AG04450 (cell line): Measurements from ENCODE around the gene RPL11. TPM values are rescaled to one million over a fixed set of nuclear protein-coding genes. Genes with fewer than 3 reads are reported as not detected.
A peak's percentile ranks its signal among the peaks of the same experiment; 100 is the strongest.

ENCODE experiments used
- CTCF ChIA-PET: fragments of 300-600, 350-600 bp; formaldehyde crosslinking; extraction: SDS; loops from one replicate; lab custom pipeline; 2022; ENCODE audit warnings: antibody characterized with exemption, inconsistent platforms; lab: Charles Lee
- POLR2A ChIA-PET: fragments of 350-600 bp; formaldehyde crosslinking; extraction: SDS; loops from one replicate; lab custom pipeline; 2021; ENCODE audit warnings: antibody characterized with exemption, inconsistent platforms; lab: Yijun Ruan, JAX
- DNase-seq: peaks from one replicate; pipeline ENCODE4 v3.0.0-alpha.2; 2011; ENCODE audit warnings: low read depth, low spot score
- H3K27ac ChIP-seq: one replicate; pipeline ENCODE4 v1.5.1; 2012; ENCODE audit warnings: low read depth, low read length, control low read depth
- H3K27me3 ChIP-seq: one replicate; pipeline ENCODE4 v1.6.0; 2012; ENCODE audit warnings: low read length; ENCODE audit not compliant: control insufficient read depth, insufficient read depth
- H3K4me3 ChIP-seq: 2 replicates; pipeline ENCODE4 v1.5.1; 2011; ENCODE audit warnings: mild to moderate bottlenecking, low read depth, low read length, control low read depth
- H3K9me3 ChIP-seq: 2 replicates; pipeline ENCODE4 v1.5.1; 2012; ENCODE audit warnings: low read length; ENCODE audit not compliant: control insufficient read depth, insufficient read depth
- polyA plus RNA-seq: library from polyadenylated mRNA; depleted of rRNA; stranded (reverse); fragments of >200 nt; gene quantifications from 2 replicates; pipeline ENCODE4 v1.2.3, GENCODE V29; 2011; rRNA removed
- TF ChIP-seq, protein P1 (sequence below): IDR thresholded peaks from 2 replicates; pipeline ENCODE4 v1.5.1; 2011; ENCODE audit warnings: low read depth, low read length, control low read depth, inconsistent platforms

RPL11 gene
- polyA plus RNA-seq, 1 experiment = 2,055 TPM

GRCh38 chr1:23743287-23744152 is 51.9 kb downstream of the RPL11 start, which contains the start of gene ELOA:
Gene ELOA (plus strand): TSS chr1:23743471. CDS start chr1:23743504, 33 bp downstream.
- TF ChIP-seq, protein P1, sequence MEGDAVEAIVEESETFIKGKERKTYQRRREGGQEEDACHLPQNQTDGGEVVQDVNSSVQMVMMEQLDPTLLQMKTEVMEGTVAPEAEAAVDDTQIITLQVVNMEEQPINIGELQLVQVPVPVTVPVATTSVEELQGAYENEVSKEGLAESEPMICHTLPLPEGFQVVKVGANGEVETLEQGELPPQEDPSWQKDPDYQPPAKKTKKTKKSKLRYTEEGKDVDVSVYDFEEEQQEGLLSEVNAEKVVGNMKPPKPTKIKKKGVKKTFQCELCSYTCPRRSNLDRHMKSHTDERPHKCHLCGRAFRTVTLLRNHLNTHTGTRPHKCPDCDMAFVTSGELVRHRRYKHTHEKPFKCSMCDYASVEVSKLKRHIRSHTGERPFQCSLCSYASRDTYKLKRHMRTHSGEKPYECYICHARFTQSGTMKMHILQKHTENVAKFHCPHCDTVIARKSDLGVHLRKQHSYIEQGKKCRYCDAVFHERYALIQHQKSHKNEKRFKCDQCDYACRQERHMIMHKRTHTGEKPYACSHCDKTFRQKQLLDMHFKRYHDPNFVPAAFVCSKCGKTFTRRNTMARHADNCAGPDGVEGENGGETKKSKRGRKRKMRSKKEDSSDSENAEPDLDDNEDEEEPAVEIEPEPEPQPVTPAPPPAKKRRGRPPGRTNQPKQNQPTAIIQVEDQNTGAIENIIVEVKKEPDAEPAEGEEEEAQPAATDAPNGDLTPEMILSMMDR = no peak
- no peaks in the 10 kb centered on the region for H3K9me3 ChIP-seq
- peak within 1 kb of the TSS; percentile 61 for H3K27ac ChIP-seq
- peak within 1 kb of the TSS; percentile 78 for H3K4me3 ChIP-seq
- ChIA-PET CTCF (interaction anchor here (0.7 kb wide), 1 partner anchor 189 kb away, joined by 3 read pairs; no protein-coding TSS in a partner anchor), POLR2A (interaction anchor here (0.5 to 1.1 kb wide), 7 partner anchors 13 to 143 kb away, joined by 3 to 7 read pairs (median 3); partner anchors contain the start of gene RPL11)
- DNase-seq = no peak
- H3K27me3 ChIP-seq = no peaks in the 10 kb centered on the region

DNA sequence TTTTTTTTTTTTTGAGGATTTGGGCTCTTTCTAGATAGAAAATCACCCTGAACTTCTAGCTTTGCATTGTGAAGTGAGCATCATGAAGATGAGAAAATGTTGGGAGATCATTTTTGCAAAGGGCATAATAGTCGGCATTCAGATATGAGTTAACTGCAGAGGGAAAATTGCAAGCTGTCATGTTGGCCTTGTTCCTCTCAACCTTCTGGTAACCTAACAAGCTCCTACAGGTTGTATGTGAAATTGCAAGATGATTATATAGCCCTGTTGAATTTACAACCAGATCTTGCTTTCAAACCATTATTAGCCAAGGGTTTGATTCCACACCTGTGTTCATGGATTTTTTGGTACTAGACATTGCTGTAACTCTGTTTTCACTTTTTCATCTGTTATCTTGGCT is 53.9 kb downstream of the RPL11 start:
- POLR2A ChIA-PET = interaction anchor here (0.7 to 0.8 kb wide), 2 partner anchors 54 to 127 kb away, joined by 3 read pairs; partner anchors contain the start of gene RPL11
- TF ChIP-seq, protein P1 = peak; percentile 58
- CTCF ChIA-PET = interaction anchor here (0.6 to 3.8 kb wide), 10 partner anchors 9 to 248 kb away, joined by 3 to 17 read pairs (median 6); partner anchors contain the start of gene RPL11
- H3K9me3 ChIP-seq = no peaks in the 10 kb centered on the region
- no peak overlapping the region for H3K27ac ChIP-seq
- DNase-seq = no peak
- no peak overlapping the region for H3K4me3 ChIP-seq
- no peaks in the 10 kb centered on the region for H3K27me3 ChIP-seq

Other genes starting within 250 kb of the RPL11 start
- gene ASAP3, start 207.6 kb upstream of the RPL11 start, polyA plus RNA-seq = 25.5 and 29.9 TPM in 2 replicates
- 0.05 and 0.06 TPM in 2 replicates for gene E2F2, start 160.6 kb upstream of the RPL11 start, polyA plus RNA-seq
- 15.3 and 25.0 TPM in 2 replicates for gene ID3, start 132.3 kb upstream of the RPL11 start, polyA plus RNA-seq
- 27.5 and 30.8 TPM in 2 replicates for gene ELOA, start 51.7 kb downstream of the RPL11 start, polyA plus RNA-seq
- gene PITHD1, start 86.6 kb downstream of the RPL11 start, polyA plus RNA-seq = 32.4 and 41.1 TPM in 2 replicates
- 27.1 and 37.8 TPM in 2 replicates for gene LYPLA2, start 99.3 kb downstream of the RPL11 start, polyA plus RNA-seq
- gene GALE, start 108.9 kb downstream of the RPL11 start, polyA plus RNA-seq = 19.2 and 21.0 TPM in 2 replicates
- 38.8 and 39.5 TPM in 2 replicates for gene HMGCL, start 133.6 kb downstream of the RPL11 start, polyA plus RNA-seq
- gene FUCA1, start 176.5 kb downstream of the RPL11 start, polyA plus RNA-seq = 2.9 and 3.9 TPM in 2 replicates
- not detected in 2 replicates for gene CNR2, start 221.6 kb downstream of the RPL11 start, polyA plus RNA-seq